ENCODE results near the gene CCDC33.
A peak's percentile ranks its signal among the peaks of the same experiment; 100 is the strongest.

Gene CCDC33

DNA sequence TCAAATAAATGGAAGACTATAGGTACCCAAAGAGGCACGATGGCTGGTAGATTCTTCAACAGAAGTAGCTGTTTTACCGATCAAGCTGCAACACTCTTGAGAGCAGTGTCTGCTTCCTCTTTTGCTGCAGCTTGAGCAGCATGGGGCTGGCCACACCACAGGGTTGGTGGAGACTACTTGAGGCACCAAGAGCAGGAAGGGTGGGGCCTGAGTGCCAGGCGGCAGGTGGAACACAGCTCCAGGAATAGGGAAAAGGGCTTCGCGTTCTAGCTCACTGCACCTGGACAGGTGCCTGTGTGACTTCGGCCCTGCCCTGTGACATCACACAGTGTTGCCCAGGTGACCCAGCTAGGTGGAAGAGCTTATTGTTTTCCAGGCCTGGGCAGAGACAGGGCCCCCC is at the start of gene CCDC33:
Gene CCDC33 (plus strand): TSS at position 365 of the 400 bp plus-strand sequence. CDS start 394 bp downstream, outside the sequence.
- H3K27ac ChIP-seq (ENCODE audit: low read depth, low read length) = no peak within 1 kb of the TSS
- H3K36me3 ChIP-seq (ENCODE audit: control insufficient read depth in 5 of 5, insufficient read depth in 5 of 5, low read length in 5 of 5) = no peaks in the 10 kb centered on the region
- H3K9me3 ChIP-seq (ENCODE audit: control insufficient read depth in 5 of 5, low read length in 5 of 5) = no peaks in the 10 kb centered on the region
- H3K27me3 ChIP-seq (ENCODE audit: control insufficient read depth in 5 of 5, insufficient read depth in 4 of 5, low read length in 5 of 5) = peaks cover 0 to 8% (median 0%) of the 10 kb centered on the region in 5 donors
- no peak within 1 kb of the TSS for H3K4me3 ChIP-seq (ENCODE audit: low read depth in 1 of 5, low read length in 5 of 5)
- H3K4me1 ChIP-seq (ENCODE audit: control insufficient read depth in 5 of 5, insufficient read depth in 5 of 5, low read length in 5 of 5) = peaks cover 7 to 19% (median 19%) of the 10 kb centered on the region in 5 donors
- H3K9ac ChIP-seq (ENCODE audit: low read length in 5 of 5) = no peak within 1 kb of the TSS

- no peak overlapping the region for H3K9ac ChIP-seq (ENCODE audit: low read length in 5 of 5)
- no peak overlapping the region for H3K27ac ChIP-seq (ENCODE audit: low read depth, low read length)
- no peaks in the 10 kb centered on the region for H3K27me3 ChIP-seq (ENCODE audit: control insufficient read depth in 5 of 5, insufficient read depth in 4 of 5, low read length in 5 of 5)
- no peaks in the 10 kb centered on the region for H3K9me3 ChIP-seq (ENCODE audit: control insufficient read depth in 5 of 5, low read length in 5 of 5)
- peaks cover 3 to 14% (median 8%) of the 10 kb centered on the region in 5 donors for H3K4me1 ChIP-seq (ENCODE audit: control insufficient read depth in 5 of 5, insufficient read depth in 5 of 5, low read length in 5 of 5)
- no peak overlapping the region for H3K4me3 ChIP-seq (ENCODE audit: low read depth in 1 of 5, low read length in 5 of 5)
- H3K36me3 ChIP-seq (ENCODE audit: control insufficient read depth in 5 of 5, insufficient read depth in 5 of 5, low read length in 5 of 5) = no peaks in the 10 kb centered on the region
Observed at GRCh38 chr15:74188216-74188615, 47.9 kb upstream of the CCDC33 start.

GRCh38 chr15:74191798-74192197 is 44.3 kb upstream of the CCDC33 start:
- peaks cover 0 to 4% (median 0%) of the 10 kb centered on the region in 5 donors for H3K27me3 ChIP-seq (ENCODE audit: control insufficient read depth in 5 of 5, insufficient read depth in 4 of 5, low read length in 5 of 5)
- no peak overlapping the region for H3K4me3 ChIP-seq (ENCODE audit: low read depth in 1 of 5, low read length in 5 of 5)
- peak overlapping the region in 1 of 5 donors; percentile 18 for H3K9ac ChIP-seq (ENCODE audit: low read length in 5 of 5)
- peaks cover 3 to 24% (median 12%) of the 10 kb centered on the region in 5 donors for H3K4me1 ChIP-seq (ENCODE audit: control insufficient read depth in 5 of 5, insufficient read depth in 5 of 5, low read length in 5 of 5)
- H3K9me3 ChIP-seq (ENCODE audit: control insufficient read depth in 5 of 5, low read length in 5 of 5) = no peaks in the 10 kb centered on the region
- H3K36me3 ChIP-seq (ENCODE audit: control insufficient read depth in 5 of 5, insufficient read depth in 5 of 5, low read length in 5 of 5) = no peaks in the 10 kb centered on the region
- no peak overlapping the region for H3K27ac ChIP-seq (ENCODE audit: low read depth, low read length)

GRCh38 chr15:74192751-74193150 is 43.4 kb upstream of the CCDC33 start:
- Histone ChIP-seq H3K9ac (ENCODE audit: low read length in 5 of 5) (no peak overlapping the region), H3K36me3 (ENCODE audit: control insufficient read depth in 5 of 5, insufficient read depth in 5 of 5, low read length in 5 of 5) (no peaks in the 10 kb centered on the region), H3K9me3 (ENCODE audit: control insufficient read depth in 5 of 5, low read length in 5 of 5) (no peaks in the 10 kb centered on the region), H3K4me3 (ENCODE audit: low read depth in 1 of 5, low read length in 5 of 5) (no peak overlapping the region), H3K4me1 (ENCODE audit: control insufficient read depth in 5 of 5, insufficient read depth in 5 of 5, low read length in 5 of 5) (peaks cover 3 to 28% (median 12%) of the 10 kb centered on the region in 5 donors), H3K27ac (ENCODE audit: low read depth, low read length) (no peak overlapping the region), H3K27me3 (ENCODE audit: control insufficient read depth in 5 of 5, insufficient read depth in 4 of 5, low read length in 5 of 5) (peaks cover 0 to 4% (median 0%) of the 10 kb centered on the region in 5 donors)

- Histone ChIP-seq H3K4me1 (ENCODE audit: control insufficient read depth in 5 of 5, insufficient read depth in 5 of 5, low read length in 5 of 5) (peaks cover 3 to 30% (median 13%) of the 10 kb centered on the region in 5 donors), H3K4me3 (ENCODE audit: low read depth in 1 of 5, low read length in 5 of 5) (no peak overlapping the region), H3K27me3 (ENCODE audit: control insufficient read depth in 5 of 5, insufficient read depth in 4 of 5, low read length in 5 of 5) (peaks cover 0 to 4% (median 0%) of the 10 kb centered on the region in 5 donors), H3K36me3 (ENCODE audit: control insufficient read depth in 5 of 5, insufficient read depth in 5 of 5, low read length in 5 of 5) (no peaks in the 10 kb centered on the region), H3K9me3 (ENCODE audit: control insufficient read depth in 5 of 5, low read length in 5 of 5) (no peaks in the 10 kb centered on the region), H3K27ac (ENCODE audit: low read depth, low read length) (no peak overlapping the region), H3K9ac (ENCODE audit: low read length in 5 of 5) (no peak overlapping the region)
Observed at GRCh38 chr15:74193299-74193718, 42.8 kb upstream of the CCDC33 start.

- Histone ChIP-seq H3K4me3 (ENCODE audit: low read depth in 1 of 5, low read length in 5 of 5) (no peak overlapping the region), H3K9me3 (ENCODE audit: control insufficient read depth in 5 of 5, low read length in 5 of 5) (no peaks in the 10 kb centered on the region), H3K36me3 (ENCODE audit: control insufficient read depth in 5 of 5, insufficient read depth in 5 of 5, low read length in 5 of 5) (no peaks in the 10 kb centered on the region), H3K27ac (ENCODE audit: low read depth, low read length) (no peak overlapping the region), H3K27me3 (ENCODE audit: control insufficient read depth in 5 of 5, insufficient read depth in 4 of 5, low read length in 5 of 5) (peaks cover 0 to 4% (median 0%) of the 10 kb centered on the region in 5 donors), H3K4me1 (ENCODE audit: control insufficient read depth in 5 of 5, insufficient read depth in 5 of 5, low read length in 5 of 5) (peaks cover 3 to 30% (median 13%) of the 10 kb centered on the region in 5 donors), H3K9ac (ENCODE audit: low read length in 5 of 5) (no peak overlapping the region)
Observed at GRCh38 chr15:74193905-74194304, 42.2 kb upstream of the CCDC33 start.

GRCh38 chr15:74194572-74195559 is 41.3 kb upstream of the CCDC33 start:
- H3K27ac ChIP-seq (ENCODE audit: low read depth, low read length) = no peak overlapping the region
- no peaks in the 10 kb centered on the region for H3K36me3 ChIP-seq (ENCODE audit: control insufficient read depth in 5 of 5, insufficient read depth in 5 of 5, low read length in 5 of 5)
- no peaks in the 10 kb centered on the region for H3K9me3 ChIP-seq (ENCODE audit: control insufficient read depth in 5 of 5, low read length in 5 of 5)
- H3K27me3 ChIP-seq (ENCODE audit: control insufficient read depth in 5 of 5, insufficient read depth in 4 of 5, low read length in 5 of 5) = peaks cover 0 to 4% (median 0%) of the 10 kb centered on the region in 5 donors
- H3K9ac ChIP-seq (ENCODE audit: low read length in 5 of 5) = no peak overlapping the region
- no peak overlapping the region for H3K4me3 ChIP-seq (ENCODE audit: low read depth in 1 of 5, low read length in 5 of 5)
- peaks cover 3 to 30% (median 13%) of the 10 kb centered on the region in 5 donors for H3K4me1 ChIP-seq (ENCODE audit: control insufficient read depth in 5 of 5, insufficient read depth in 5 of 5, low read length in 5 of 5)

DNA sequence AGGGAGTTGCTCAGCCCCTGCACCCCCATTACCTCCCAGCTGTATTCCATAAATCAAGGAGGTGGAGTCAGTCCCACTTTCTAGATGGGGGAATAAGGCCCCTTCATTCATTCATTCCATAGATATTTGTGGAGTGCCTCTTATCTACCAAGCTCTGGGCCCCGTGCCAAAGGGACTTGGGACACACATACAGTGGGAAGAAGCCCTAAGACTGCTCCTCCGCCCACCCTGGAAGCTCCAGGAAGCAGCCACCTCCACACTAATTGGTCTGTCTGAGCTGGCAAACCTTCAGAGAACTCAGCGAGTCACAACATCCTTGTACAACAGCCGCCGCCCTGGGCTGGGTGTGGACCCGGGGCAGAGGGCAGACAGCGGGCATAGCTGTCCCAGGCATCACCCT is 40.0 kb upstream of the CCDC33 start:
- Histone ChIP-seq H3K4me3 (ENCODE audit: low read depth in 1 of 5, low read length in 5 of 5) (no peak overlapping the region), H3K4me1 (ENCODE audit: control insufficient read depth in 5 of 5, insufficient read depth in 5 of 5, low read length in 5 of 5) (peaks cover 3 to 40% (median 25%) of the 10 kb centered on the region in 5 donors), H3K27me3 (ENCODE audit: control insufficient read depth in 5 of 5, insufficient read depth in 4 of 5, low read length in 5 of 5) (peaks cover 0 to 4% (median under 1%) of the 10 kb centered on the region in 5 donors), H3K9ac (ENCODE audit: low read length in 5 of 5) (no peak overlapping the region), H3K36me3 (ENCODE audit: control insufficient read depth in 5 of 5, insufficient read depth in 5 of 5, low read length in 5 of 5) (no peaks in the 10 kb centered on the region), H3K9me3 (ENCODE audit: control insufficient read depth in 5 of 5, low read length in 5 of 5) (no peaks in the 10 kb centered on the region), H3K27ac (ENCODE audit: low read depth, low read length) (no peak overlapping the region)

DNA sequence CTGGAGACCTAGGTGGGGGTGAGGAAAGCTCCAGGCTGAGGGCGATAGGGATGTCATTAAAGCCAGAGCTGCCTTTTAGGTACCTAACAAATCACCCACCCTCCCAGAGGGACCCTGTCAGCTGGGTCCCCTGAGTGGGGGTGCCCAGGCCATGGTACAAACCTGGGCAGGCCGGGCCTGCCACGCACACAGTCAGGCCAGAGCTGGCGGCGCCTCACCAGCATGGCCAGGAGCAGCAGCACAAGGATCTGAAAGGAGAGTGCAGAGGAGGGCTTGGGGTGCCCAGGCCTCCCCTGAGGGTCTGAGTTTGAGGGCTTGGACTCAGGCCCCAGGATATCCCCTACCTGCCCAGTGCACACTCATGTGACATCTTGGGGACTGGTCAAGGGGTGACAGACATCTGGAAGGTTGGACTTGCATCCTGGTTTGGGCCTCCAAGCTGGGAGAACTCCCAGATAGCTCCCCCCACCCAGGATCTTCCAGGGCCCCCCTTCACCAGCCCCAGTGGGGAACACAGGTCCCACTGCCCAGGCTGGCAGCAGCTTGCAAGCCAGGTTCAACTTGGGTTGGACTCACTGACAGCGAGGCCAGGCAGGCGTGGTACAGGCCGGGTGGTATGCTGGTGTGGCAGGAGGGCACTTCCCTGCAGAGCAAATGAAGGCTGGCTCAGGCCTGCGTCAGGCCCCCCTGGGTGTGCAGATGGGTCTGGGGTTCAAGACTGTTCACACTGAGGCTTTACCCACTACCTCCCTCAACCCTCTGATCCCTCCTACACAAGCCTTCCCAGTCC is 38.8 kb upstream of the CCDC33 start:
- Histone ChIP-seq H3K4me1 (ENCODE audit: control insufficient read depth in 5 of 5, insufficient read depth in 5 of 5, low read length in 5 of 5) (peaks cover 0 to 34% (median 19%) of the 10 kb centered on the region in 5 donors), H3K9ac (ENCODE audit: low read length in 5 of 5) (no peak overlapping the region)

More for the DNA sequence above, 38.8 kb upstream of the CCDC33 start:
- no peaks in the 10 kb centered on the region for H3K9me3 ChIP-seq (ENCODE audit: control insufficient read depth in 5 of 5, low read length in 5 of 5)
- H3K27me3 ChIP-seq (ENCODE audit: control insufficient read depth in 5 of 5, insufficient read depth in 4 of 5, low read length in 5 of 5) = peaks cover 0 to 9% (median 4%) of the 10 kb centered on the region in 5 donors
- no peak overlapping the region for H3K4me3 ChIP-seq (ENCODE audit: low read depth in 1 of 5, low read length in 5 of 5)
- no peak overlapping the region for H3K27ac ChIP-seq (ENCODE audit: low read depth, low read length)
- H3K36me3 ChIP-seq (ENCODE audit: control insufficient read depth in 5 of 5, insufficient read depth in 5 of 5, low read length in 5 of 5) = no peaks in the 10 kb centered on the region

Data from subcutaneous abdominal adipose tissue (tissue), 5 donors.